Measurements from ENCODE around the gene ACSS2.

Gene ACSS2

GRCh38 chr20:34876406-34877282 lies at the start of gene ACSS2:
Gene ACSS2, plus strand, starts transcription at chr20:34876612. Its CDS starts 34 bp downstream, at chr20:34876646.
- DNase-seq: no peak

DNA sequence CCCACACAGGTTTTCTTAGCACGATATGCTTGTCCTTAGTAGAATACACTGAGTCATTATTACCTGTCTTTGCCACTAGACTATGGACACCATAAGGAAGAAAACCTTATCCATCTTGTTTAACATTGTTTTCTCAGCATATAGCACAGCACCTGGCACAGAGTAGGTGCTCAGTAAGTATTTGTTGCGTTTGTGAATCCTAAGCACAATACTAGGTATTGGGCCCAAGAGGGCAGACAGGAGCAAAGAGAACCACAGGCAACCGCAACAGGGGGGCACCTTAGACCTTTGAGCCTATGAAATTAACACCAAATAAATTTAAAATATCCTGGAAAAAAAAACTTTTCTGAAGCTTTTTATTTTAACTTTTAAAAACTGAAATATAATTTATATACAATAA lies 47.2 kb upstream of the ACSS2 start:
- no peak for DNase-seq

- DNase-seq: no peak
Observed at GRCh38 chr20:34831936-34832335, 44.5 kb upstream of the ACSS2 start.

DNA sequence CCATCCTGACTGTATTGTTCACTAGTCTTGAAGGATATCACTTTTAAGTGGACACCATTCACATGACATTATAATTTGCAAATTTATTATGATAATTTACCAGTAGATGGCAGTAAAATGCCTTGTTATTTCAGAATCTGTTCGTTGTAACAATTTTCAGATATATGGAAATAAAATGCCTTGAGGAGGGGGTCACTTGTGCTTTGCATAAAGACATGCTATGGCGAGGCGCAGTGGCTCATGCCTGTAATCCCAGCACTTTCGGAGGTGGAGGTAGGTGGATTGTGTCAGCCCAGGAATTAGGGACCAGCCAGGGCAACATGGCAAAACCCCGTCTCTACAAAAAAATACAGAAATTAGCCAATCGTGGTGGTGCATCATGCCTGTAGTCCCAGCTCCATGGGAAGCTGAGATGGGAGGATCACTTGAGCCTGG lies 41.9 kb upstream of the ACSS2 start:
- peak; percentile 55 for DNase-seq

DNA sequence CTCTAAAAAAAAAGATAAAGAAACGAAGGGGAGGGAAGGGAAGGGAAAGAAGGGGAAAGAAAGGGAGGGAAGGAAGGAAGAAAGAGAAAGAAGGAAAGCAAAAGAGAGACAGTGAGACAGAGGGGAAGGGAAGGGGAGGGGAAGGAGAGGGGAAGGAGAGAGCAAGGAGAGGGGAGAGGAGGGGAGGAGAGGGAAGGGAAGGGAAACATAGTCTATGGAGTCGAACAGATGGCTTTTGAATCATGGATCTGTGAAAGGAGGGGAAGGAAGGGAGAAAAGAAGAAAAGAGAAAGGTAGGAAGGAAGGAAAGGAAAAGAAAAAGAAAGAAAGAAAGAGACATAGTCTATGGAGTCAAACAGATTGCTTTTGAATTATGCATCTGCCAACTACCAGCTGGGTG lies 34.3 kb upstream of the ACSS2 start:
- no peak for DNase-seq

- no peak for DNase-seq
Observed at GRCh38 chr20:34843421-34843820, 33.0 kb upstream of the ACSS2 start.

DNA sequence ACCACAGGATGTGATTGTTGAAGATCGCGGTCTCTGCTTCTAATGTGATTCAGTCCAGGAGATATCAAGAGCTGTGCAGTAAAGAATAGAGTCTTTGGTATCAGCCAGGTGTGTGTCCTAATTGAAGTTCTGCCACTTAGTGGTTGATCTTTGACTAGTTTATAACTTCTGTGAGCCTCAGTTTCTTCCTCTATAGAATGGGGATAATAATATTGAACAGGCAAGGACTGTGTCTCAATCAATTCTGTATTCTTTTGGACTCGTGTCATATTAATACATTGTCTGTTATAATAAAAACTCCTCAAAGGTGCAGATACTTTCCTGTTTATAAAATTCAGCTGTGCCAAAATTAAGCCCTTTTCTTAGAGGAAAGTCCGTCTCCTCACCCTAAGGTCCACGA lies 27.8 kb upstream of the ACSS2 start:
- no peak for DNase-seq

- no peak for DNase-seq
Observed at GRCh38 chr20:34849778-34850177, 26.6 kb upstream of the ACSS2 start.

DNA sequence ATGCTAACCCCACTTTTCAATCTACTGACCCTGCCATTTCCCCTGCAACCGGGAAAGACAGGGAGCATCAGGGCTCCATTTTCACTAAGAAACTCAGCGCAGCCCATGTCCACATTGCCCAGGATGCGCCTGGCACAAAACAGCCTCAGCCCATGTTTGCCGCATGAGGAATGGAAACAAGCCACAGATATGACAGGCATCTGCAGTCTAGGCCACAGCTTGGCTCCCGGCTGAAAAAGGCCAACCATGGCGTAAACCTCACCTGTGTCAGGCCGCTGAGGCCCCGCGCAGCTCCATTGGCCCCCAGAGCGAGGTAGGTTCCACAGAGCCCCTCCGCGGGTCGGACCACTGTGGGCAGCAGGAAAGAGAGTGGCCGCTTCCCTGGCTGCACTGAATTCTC lies 25.4 kb upstream of the ACSS2 start:
- no peak for DNase-seq

DNA sequence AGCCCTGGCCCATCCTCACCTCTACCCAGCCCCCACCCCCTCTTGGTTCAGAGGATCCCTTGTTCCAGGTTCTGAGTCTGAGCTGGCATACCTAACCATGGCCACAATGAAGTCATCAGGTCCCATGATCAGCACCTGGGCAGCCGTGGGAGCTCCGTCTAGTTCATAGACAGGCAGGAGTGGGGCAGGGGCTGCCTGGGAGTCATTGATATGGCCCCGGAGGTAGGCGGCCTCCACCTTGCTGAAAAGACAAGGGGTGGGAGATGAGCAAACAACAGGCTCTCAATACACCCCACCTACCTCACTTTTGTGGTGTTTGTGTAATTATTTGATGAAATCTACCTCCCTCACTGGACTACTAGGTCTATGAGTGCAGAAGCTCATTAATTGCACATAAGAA lies 24.1 kb upstream of the ACSS2 start:
- no peak for DNase-seq

- DNase-seq: no peak
Observed at GRCh38 chr20:34859367-34859766, 17.0 kb upstream of the ACSS2 start.

- no peak for DNase-seq
Observed at GRCh38 chr20:34859826-34860545, 16.4 kb upstream of the ACSS2 start.

- DNase-seq: peak; percentile 92
Observed at GRCh38 chr20:34861386-34862084, 14.9 kb upstream of the ACSS2 start.

DNA sequence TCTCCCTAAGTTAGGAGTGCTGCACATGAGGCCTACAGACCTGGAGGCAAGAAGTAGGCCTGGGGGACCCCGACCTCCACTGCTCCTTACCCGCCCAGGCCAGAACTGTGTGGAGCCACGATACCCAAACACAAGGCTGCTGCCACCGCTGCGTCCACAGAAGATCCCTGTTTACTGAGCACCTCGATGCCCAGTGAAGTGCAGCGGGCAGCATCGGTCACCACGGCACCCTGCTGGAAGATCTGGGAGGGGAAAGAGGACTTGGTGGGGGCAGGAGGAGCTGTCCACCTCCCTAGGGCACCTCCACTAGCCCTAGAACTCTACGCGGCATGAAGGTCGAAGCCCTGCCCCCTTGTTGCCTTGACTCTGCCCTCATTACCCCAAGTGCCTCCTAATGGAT lies 13.7 kb upstream of the ACSS2 start:
- no peak for DNase-seq

DNA sequence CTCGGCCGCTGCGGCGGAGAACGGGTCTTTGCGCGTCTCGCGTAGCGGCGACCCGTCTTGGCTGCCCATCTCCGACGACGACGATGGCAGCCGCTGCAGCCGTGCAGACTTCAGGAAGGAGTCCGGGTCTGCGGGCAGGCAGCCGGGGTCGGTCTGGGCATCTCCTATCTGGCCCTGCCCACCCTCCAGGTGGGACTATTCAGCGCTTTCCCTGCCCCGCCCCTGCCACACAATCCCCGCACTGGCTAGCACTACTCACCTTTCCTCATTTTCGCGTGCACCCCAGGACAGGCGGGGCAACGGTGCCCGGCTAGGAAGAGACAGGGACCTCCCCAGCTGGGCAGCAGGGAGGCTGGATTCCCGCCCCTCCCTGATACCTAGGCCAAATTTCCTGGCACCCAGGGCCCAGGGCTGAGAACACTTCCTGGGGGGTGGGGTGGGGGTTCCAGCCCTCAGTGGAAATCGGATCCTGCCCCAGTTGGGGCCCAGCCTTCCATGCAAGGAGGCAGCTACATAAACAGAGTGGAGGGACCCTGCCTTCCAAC lies 12.9 kb upstream of the ACSS2 start:
- DNase-seq: no peak

DNA sequence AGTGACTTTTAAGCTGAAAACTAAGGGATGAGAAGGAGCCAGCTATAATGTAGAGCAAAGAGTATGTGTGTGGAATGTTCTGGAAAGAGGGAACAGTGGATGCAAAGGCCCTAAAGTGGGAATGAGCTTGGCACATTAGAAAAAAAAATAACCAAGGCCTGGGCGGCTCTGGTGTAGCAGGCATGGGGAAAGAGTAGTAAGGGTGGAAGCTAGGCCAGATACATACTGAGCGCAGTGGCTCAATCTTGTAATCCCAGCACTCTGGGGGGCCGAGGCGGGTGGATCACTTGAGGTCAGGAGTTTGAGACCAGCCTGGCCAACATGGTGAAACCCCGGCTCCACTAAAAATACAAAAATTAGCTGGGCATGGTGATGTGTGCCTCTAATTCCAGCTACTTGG lies 12.2 kb upstream of the ACSS2 start:
- no peak for DNase-seq

DNA sequence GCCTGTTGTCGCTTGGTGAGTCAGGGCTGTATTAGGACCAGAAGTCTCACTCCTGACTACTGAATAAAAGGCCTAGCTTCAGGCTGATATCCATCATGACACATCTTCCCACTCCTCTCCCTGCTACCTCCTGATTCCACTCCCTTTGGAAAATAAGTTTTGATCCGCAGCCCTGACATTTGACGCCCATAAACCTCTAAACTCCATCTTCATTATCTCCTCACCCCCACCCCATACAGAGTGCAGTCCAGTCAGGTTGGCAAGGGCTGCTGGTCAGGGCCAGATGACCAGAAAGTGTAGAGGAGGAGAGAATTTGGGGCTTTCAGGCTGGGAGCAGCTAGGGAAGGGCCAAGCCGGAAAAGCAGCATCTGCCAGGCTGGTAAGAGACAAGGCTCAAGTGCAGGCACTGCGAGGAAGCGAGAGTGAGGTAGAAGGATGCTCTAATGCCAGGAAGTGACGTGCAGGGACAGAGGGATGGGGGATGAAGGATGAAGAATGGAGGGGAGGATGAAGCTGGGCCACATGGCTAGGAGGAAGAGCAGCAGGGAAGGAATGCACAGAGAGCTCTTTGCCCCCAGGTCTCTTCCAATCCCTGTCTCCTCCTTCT lies 5.0 kb upstream of the ACSS2 start:
- DNase-seq: no peak

DNA sequence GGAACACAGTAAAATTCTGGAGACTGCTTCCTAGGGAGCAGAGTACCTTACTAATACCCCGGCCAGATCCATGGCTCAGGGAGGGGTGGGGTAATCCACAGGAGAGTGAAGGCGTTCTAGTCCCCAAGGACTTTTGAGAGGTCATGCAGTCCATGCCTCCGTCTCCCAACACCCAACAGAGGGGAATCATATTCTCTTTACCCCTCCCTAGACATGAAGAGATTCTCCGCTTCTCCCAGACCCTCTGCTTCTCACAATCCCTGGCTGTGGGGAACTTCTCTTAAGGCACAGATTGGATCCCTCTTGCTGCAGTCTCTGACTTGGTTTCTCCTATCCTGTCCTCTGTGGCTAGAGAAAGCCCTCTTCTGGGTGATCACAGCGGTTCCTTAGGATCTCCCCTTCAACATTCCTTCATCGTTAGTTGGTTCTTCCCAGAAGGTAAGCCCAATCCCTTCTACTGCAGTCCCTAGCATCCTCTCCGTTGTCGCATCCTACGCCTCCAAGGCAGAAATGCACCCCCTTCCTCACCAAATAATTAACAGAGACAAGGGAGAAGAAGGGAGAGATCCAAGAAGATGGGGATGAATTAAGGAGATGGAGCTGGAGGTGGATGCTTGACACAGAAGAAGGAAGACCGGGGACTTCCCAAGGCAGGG lies 4.3 kb upstream of the ACSS2 start:
- no peak for DNase-seq

GRCh38 chr20:34872622-34873224 lies 3.7 kb upstream of the ACSS2 start, which contains the start of gene GGT7:
Gene GGT7, minus strand, starts transcription at chr20:34872856. Its CDS starts 41 bp downstream, at chr20:34872815.
- peak; percentile 66 for DNase-seq

DNA sequence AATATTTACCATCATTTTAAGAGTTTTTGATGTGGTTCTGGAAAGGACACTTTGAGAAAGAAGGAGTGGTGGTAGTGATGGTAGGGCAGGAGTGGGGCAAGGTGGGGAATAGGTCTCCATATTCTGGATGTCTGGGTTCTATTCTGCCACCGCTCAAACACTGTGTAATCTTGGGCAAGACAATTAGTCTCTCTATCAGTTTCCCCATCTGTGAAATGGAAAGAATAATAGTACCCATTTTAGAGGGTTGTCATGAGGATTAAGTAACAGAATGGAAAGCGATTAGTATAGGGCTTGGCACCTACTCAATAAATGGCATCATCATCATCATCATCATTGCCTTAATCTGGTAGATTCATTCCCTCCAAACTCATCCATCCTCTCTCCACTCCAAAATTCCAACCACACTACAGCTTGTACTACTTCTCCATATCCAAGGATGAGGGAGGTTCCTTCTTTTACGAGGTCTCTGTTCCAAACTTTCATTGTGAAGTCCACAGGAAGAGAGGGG lies 2.8 kb upstream of the ACSS2 start:
- no peak for DNase-seq

DNA sequence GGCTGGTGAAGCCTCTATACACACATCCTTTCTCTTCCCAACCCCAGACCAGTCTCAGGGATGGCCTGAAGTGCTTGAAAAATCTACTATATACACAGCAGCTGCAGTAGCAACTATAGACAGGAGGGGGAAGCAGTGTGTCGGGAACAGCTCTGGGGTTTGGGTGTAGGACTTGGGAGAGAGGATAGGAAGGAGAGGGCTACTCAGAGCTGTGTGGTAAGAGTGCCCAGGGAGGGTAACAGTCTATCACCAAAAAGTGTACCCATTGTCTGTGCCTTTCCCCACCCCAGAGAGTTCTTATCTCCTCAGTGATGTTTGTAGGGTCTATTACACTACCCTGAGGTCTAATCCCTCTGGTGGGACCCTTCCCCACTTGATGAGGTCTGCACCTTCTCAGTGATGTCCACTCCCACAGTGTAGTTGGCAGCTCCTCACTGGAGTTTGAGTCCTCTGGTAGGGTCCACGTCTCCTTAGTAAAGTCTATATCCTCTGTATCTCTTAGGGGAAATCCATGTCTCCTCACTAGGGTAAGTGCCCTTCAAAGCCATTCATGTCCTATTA lies 2.2 kb upstream of the ACSS2 start:
- DNase-seq: peak; percentile 74
